Left renal pelvis (tissue), 4 donors: Measurements from ENCODE around the gene MRPS14. TPM values are rescaled to one million over a fixed set of nuclear protein-coding genes. Genes with fewer than 3 reads are reported as not detected.

Experiments used
- DNase-seq, 4 donors: peaks; one replicate each; pipeline ENCODE4 v3.0.0-alpha.2; 2013; ENCODE audit warnings: low read depth in 4 of 4, low spot score in 3 of 4
- polyA plus RNA-seq, 4 donors: library from polyadenylated mRNA; unstranded; fragments of 120-200 nt; gene quantifications; one replicate each; pipeline ENCODE4 v1.2.1, GENCODE V29; 2013; ENCODE audit not compliant: insufficient read length in 4 of 4

The MRPS14 gene
- polyA plus RNA-seq, 4 donors, result 46.4 to 56.4 (median 49.2) TPM

DNA sequence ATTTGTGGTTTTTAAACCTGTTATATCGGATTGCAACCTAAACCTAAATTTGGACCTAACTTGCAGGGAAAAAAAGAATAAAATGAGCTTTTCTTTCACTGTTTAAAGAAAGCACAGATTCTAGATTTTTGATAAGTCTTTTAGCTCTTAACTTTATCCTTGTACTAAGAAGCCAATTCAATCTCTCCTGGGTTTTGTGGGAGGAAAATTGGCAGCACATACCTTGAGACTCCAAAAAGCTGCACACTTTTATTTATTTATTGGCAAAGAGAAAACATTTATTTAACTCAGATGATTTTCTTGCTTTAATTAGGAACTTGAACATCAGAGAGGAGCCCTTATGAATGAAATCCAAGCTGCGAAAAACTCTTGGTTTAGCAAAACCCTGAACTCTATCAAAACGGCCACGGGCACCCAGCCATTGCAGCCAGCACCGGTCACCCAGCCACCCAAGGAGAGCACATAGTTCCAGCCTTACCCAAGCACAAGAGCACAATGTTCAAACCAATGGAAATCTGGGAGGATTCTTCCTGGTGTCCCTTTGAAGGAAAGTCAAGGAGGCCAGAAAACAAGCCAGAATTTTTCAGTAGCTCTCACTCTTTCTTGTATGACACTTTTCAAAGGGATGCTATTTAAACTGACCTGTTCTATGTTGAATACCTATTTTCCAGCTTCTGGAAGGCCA lies 33.5 kb downstream of the MRPS14 start:
- no peak for DNase-seq

- DNase-seq, result no peak
Measured at GRCh38 chr1:174988986-174989385, 34.2 kb downstream of the MRPS14 start.

DNA sequence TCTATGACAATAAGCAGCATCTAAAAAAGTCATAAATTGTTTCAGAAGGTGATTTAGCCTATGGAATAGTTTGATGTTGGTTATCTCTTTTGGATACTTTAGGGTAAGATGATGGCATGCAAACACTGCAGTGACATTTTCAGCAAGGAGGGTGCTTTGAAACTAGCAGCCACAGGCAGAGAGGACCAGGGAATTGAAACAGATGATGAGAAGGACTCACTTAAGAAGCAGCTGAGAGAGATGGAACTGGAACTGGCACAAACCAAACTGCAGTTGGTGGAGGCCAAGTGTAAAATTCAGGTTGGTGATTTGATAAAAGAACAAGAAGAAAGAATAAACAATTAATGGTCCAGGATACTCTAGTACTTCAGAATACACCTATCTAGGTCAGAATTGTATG lies 34.7 kb downstream of the MRPS14 start:
- DNase-seq, result no peak

DNA sequence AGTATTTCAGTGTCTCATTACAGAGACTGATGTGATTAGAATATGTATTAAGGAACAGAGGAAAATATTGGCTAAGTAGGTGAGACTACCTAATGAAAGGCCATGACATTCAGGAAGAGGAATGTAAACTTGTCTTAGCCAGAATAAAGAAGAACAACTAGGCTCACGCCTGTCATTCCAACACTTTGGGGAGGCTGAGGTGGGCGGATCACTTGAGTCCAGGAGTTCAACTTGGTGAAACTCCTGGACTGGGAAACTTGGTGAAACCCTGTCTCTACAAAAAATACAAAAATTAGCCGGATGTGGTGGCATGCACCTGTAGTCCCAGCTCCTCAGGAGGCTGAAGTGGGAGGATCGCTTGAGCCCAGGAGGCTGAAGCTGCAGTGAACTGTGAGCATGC lies 38.3 kb downstream of the MRPS14 start:
- DNase-seq, result no peak

DNA sequence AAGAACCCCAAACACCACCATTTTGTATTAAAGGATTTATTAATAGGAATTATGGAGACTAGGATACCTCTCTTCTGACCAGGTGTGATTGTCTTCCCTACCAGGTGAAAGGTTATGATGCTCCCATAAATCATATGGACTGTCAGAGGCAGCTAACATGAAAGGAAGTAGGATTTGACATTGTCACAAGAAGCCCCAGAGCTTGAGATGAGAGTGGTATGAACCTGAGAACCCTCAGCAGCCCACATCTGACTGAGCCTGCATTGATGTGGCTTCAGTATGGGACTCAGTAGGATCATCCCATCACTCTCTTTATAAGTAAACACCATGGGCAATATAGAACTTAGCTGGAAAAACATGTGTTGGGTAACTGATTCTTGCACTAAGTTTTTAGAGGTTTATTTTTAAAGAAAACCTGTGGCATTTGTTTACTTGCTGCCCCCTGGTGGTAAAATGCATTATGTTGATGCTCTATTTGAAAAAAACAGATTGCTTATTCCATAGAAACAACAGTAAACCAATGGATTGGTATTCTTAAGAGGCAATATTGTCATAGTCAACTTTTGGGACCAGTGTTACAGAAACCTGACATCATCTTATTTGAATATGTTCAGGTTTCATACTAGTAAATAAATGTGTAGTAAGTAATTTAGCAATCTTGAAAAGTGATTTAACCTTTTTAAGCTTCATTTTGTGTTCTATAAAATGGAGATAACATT lies 40.1 kb downstream of the MRPS14 start:
- DNase-seq, result no peak

GRCh38 chr1:174976436-174977108 lies 46.7 kb downstream of the MRPS14 start:
- no peak for DNase-seq

GRCh38 chr1:174975764-174976163 lies 47.5 kb downstream of the MRPS14 start:
- no peak for DNase-seq

GRCh38 chr1:174974711-174975119 lies 48.5 kb downstream of the MRPS14 start:
- DNase-seq, result no peak

GRCh38 chr1:174971902-174972301 lies 51.3 kb downstream of the MRPS14 start:
- no peak for DNase-seq

- DNase-seq, result no peak
Measured at GRCh38 chr1:174971466-174971865, 51.8 kb downstream of the MRPS14 start.

DNA sequence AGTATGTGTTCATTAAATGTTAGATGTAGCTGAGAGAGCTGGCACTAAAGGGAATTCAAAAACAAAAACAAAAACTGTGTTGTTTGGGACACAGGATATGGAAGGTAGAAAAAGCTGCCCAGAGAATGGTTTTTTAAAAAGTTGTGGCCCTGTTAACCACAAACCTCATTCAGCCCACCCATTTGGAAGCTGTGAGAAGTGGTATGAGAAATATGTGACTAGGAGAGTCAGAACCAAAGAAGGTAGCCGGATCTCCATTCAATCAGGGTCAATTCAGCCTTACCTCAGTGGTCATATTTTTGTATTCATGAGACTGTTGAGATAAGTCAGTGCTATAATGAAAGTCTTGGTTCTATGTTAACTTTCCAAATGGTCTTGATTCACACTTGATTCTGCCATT lies 53.2 kb downstream of the MRPS14 start:
- DNase-seq, result no peak

DNA sequence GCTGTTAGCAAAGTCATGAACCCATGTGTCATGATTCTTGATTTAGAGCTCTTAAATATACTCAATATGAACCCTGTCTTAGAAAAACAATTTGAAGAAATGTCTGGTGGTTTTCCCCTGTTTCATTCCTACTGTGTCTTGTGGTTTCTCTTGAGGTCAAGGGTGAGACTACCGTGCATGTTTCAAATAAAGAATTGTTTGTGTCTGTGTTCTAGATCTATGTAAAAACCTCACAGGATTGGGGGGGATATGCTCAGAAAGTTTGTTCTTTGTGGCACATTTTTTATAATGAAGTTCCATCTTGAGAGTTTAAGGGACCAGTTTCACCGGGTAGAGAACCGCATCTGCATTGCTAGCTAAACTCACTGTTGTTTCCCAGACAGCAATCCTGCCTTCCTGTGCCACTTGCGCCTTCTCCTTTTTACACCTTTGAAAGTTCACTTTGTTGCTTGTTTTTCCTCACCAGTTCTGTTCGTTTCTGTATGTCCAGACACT lies 54.4 kb downstream of the MRPS14 start:
- DNase-seq, result no peak

- DNase-seq, result no peak
Measured at GRCh38 chr1:174967845-174968705, 55.1 kb downstream of the MRPS14 start.

DNA sequence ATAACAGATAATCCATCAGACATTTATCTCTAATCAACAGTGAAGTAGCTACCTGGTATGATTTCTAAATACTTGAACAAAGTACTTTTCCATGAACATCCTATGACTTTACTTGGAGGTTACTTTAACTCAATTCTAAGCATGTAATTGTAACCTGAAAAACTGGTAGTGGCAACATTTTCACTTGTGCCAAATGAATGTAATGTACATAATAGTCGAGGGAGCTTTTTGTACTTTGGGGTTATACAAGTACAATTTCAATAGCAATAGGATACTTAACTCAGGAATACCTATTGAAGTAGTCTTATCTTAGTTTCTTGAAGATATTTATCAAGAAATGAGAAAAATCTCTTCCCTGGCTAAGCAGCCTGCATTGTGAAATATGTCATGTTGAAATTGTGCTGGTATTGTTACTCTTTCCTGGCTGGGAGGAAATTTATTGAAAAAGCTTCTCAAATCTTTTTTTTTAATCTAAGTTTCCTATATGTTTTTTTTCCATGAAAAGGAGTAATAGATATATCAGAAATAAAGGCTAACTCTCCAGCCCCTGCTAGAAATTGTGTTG lies 57.1 kb downstream of the MRPS14 start:
- DNase-seq, result no peak

DNA sequence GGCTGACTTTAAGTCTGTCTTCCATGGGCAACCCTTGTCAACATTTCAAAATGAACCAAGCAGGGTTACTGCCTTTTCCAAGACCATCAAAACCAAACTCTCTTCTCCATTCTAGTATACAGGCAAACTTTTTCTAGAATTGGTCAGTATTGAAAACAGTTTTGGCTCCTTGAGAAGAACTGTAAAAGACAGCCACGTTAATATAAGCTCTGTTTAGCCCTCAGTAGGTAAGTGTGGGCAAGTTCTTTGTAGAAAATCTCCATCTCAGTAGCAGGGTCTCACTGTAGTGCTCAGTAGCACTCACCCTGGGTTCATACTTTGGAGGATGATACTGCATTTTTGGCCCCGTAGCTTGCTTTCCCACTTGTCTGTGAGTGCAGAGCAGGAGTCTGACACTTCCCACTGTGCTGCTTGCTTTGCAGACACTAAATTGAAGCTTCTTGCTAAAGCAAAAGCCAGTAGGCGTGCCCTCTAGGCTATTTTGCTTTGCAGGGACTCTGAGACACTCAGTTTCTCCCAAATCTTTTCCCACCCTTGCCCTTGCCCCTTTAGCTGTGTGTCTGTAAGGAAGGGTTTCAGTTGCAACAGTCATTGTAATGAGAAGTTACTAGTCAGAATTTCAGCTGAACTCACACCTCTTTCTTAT lies 57.7 kb downstream of the MRPS14 start:
- no peak for DNase-seq

GRCh38 chr1:174964972-174965361 lies 58.3 kb downstream of the MRPS14 start:
- DNase-seq, result no peak

DNA sequence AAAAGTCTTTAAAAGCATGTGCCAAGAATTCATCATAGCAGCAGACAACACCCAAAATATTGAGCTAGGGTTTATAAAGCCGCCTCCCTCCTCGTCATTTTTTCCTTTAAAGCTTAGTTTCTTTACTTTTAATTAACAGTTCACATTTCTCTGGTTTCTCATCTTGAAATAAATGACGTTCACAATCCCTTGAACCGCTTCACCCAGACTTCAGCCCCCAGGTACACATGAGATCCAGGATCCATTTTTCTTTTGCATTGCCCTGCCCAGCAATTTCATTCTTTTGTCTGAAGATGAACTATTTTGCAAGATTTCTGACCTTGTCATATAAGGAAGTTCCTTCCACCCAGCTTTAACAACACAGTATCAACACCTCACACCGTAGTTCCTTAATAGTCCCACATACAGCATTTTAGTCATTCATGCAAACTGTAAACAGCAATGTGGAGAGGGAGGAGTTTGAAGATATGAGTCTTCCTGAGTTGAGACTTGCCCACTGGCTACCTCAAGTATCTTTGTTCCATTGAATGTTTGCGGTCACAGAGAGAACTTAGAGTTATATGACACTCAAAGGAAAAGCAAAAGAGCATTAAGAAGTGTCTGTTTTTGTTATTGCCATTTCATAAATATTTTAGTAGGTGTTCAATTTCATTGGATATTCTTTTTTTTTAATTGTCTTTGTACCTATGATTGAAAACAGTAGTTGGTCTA lies 58.8 kb downstream of the MRPS14 start:
- no peak for DNase-seq

DNA sequence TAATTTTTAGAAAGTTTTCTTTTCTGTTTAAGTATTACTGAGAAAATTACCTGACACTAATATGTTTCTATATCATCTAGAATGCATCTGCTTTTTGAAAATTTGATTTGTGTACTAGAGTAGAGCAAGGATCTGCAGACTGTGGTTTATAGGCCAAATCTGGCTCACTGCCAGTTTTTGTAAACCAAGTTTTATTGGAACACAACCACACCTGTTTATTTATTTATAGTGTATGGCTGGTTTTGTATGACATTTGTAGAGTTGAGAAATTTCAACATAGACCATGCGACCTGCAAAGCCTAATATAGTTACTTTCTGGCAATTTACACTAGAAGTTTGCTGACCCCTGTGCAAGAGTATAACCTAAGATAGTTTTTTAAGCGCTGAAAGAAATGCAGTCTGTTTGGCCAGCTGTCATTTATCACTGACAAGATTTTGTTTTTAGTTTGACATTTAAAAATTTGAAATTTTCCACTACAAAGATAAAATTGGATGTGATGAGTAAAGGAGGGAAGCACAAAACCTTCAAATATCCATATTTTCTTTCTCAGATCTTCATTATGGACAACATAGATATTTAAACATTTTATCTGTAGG lies 59.6 kb downstream of the MRPS14 start:
- DNase-seq, result no peak
